Fibroblast of pulmonary artery (primary cell): Measurements from ENCODE around the gene DHX32.
A peak's percentile ranks its signal among the peaks of the same experiment; 100 is the strongest.

ENCODE experiments used
- DNase-seq: peaks from one replicate; pipeline ENCODE4 v3.0.0-alpha.2; 2010; ENCODE audit warnings: low read depth
- H3K4me3 ChIP-seq: replicated peaks from 2 replicates; pipeline ENCODE4 v1.5.1; 2011; ENCODE audit warnings: low read depth, mild to moderate bottlenecking, control low read depth, low read length, moderate library complexity
- TF ChIP-seq, protein P1 (sequence below): IDR thresholded peaks from 2 replicates; pipeline ENCODE4 v1.5.1; 2011; ENCODE audit warnings: mild to moderate bottlenecking, control low read depth, low read length, inconsistent platforms; ENCODE audit errors: missing control alignments

Gene DHX32

DNA sequence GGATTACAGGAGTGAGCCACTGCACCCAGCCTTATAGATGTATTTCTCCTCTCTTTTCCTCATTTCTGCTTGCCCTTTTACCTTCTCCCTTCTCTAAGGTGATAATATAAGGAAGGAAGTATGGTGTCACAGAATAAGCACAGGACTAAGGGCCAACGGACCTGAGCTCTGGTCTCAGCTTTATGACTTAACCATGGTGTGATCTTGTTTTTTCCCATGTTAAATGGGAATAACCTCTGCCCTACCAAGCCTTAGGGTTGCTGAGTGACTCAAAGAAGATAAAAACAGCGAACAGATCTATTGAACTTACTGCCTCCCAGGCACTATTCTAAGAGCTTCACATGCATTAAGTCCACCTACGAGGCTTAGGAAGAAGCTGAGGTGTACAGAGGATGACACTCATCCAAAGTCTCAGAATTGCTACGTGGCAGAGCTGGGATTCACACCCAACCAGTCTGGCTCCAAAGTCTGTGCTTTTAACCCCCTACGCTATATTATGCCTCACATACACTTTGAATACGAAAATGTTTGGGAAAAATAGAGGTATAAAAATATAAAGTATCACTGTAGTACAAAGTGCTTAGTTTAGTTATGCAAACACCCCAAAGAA lies 63.6 kb downstream of the DHX32 start:
- no peak overlapping the region for H3K4me3 ChIP-seq
- TF ChIP-seq, protein P1, sequence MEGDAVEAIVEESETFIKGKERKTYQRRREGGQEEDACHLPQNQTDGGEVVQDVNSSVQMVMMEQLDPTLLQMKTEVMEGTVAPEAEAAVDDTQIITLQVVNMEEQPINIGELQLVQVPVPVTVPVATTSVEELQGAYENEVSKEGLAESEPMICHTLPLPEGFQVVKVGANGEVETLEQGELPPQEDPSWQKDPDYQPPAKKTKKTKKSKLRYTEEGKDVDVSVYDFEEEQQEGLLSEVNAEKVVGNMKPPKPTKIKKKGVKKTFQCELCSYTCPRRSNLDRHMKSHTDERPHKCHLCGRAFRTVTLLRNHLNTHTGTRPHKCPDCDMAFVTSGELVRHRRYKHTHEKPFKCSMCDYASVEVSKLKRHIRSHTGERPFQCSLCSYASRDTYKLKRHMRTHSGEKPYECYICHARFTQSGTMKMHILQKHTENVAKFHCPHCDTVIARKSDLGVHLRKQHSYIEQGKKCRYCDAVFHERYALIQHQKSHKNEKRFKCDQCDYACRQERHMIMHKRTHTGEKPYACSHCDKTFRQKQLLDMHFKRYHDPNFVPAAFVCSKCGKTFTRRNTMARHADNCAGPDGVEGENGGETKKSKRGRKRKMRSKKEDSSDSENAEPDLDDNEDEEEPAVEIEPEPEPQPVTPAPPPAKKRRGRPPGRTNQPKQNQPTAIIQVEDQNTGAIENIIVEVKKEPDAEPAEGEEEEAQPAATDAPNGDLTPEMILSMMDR: no peak
- no peak for DNase-seq

DNA sequence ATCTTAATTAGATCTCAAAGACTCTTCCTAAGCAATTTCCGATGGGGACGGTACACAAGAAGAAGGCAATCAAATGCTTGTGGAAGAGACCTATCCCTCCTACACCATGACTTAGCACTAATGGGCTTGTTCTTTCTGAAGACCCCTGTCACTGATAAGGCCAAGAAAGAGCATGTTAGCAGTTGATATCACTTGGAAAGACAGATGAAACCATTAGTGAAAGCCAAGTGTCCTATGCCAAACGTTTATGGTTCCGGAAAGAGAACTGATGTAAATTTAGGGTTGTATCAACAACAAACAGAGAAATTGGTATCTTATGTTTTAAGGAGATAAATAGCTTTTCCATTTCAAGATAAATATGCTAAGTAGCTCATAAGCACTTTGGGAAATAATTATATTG lies 64.5 kb downstream of the DHX32 start:
- H3K4me3 ChIP-seq: no peak overlapping the region
- DNase-seq: no peak
- TF ChIP-seq, protein P1: no peak

DNA sequence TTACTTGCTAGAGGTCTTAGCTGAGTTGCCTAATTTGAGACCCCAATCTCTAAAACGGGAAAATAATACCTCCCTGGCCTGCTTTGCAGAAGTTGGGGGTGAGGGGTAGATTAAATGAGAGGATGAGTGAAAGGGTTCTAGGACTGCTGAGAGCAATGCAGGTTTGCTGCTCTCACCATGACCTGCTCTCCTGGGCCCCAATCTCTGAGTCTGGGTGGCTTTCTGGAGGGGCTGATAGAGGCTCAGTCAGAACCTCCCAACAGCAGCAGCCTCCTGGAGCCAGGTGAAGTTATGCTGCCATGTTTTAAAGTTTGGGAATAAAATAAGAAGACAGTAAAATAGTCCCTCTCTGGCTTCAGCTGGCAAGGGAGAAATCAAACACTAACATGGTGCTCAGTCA lies 65.3 kb downstream of the DHX32 start:
- TF ChIP-seq, protein P1: no peak
- DNase-seq: no peak
- H3K4me3 ChIP-seq: no peak overlapping the region

DNA sequence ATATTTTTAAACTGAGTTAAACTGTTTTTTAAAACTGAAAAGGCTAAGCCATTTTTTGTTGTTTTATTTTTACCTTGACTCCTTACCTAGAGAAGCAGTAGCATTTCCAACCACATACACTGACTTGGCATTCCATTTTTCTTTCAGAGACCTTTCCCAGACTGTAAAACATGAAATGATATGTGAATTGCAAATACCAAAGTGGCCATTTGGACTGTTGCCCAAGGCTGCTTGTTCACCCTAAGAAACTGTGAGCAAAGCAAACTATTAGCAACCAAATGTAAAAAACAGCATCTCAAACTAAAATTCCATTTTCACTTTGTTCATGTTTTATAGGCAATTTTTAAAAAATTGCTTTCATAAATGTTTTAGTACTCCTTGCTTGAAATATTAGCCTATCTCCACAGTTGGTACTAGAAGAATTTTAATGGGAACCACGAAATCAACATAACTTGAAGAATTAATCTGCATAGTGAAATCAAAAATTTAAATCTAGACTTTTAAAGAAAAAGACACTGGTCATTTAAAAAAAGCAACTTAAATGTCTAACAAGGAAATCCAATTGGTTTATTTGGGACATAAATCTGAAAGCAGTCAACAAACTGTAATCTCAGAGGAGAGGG lies 68.9 kb downstream of the DHX32 start:
- TF ChIP-seq, protein P1: no peak
- DNase-seq: peak; percentile 43
- no peak overlapping the region for H3K4me3 ChIP-seq

DNA sequence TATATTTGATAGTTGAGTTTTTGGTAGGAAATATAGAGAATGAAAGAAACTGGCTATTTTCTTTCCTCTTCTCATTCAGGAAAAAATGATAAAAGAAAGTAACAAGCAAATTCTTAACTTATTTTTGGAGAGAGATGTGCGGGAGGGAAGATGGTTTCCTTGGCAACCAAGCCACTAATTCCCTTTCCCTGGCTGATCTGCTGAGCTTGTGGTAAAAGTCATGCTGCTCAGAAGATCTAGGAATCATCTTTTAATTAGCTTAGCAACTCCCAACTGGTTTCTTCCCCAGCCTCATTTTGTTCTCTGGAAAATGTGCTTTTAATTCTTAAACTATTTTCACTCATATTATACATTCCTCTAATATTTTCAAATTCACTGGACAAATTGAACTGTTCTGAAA lies 69.8 kb downstream of the DHX32 start:
- TF ChIP-seq, protein P1: no peak
- no peak for DNase-seq
- no peak overlapping the region for H3K4me3 ChIP-seq

DNA sequence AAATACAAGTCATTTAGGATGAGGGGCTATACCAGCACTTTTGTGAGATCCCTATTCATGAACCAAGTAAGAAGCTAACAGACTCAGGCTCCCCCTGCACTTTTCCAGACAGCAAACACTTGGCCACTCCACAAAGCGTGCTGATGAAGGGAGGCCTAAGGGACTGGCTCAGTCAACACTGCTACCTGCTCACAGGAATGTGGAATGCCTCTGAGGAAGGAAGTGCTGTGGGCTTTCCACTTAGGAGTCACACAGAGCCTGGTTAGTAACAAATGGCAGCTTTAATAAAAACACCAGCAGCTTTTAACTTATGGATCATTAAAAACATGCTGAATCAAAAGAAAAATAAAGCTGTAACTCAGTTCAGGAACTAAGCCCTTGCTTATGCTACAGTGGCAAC lies 73.0 kb downstream of the DHX32 start:
- TF ChIP-seq, protein P1: no peak
- no peak overlapping the region for H3K4me3 ChIP-seq
- no peak for DNase-seq

DNA sequence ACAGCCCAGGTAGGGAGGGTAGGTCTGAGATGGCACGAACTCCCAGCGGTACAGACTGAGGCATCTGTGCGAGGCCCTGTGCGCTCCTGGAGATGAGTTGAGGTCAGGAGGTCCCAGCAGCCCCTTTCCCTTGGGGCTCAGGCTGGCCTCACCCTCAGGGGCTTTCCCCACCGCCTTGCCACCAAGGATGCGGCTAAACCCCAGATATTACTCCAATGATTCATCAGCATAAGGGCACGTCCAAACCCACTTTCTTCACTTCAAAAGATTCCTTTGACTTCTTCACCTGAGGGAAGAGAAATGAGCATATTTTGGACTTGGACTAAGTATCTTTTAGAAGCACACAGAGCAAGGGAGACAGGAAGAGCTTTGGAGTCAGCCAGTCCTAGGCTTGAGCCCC lies 78.4 kb downstream of the DHX32 start:
- no peak for DNase-seq
- TF ChIP-seq, protein P1: no peak
- H3K4me3 ChIP-seq: no peak overlapping the region
